Stomach (tissue), 9 donors: ENCODE data around the gene USP17L17. TPM values are rescaled to one million over a fixed set of nuclear protein-coding genes. Genes with fewer than 3 reads are reported as not detected.
"Not testable (repeated sequence)": the region's sequence is repeated elsewhere in the genome, so short reads cannot be mapped to it uniquely, and the experiment has no call there.

Experiments used
- DNase-seq, 2 donors: peaks; one replicate each; pipeline versions ENCODE4 v3.0.0 to v3.0.0-alpha.2; 2013 to 2019
- H3K27ac ChIP-seq, 5 donors: fragments of 200-600 bp in 4 of 5; sonication (generic) in 4 of 5; one replicate each; pipeline ENCODE4 v1.5.1; 2013 to 2019; ENCODE audit warnings: mild to moderate bottlenecking in 1 of 5, moderate library complexity in 1 of 5
- H3K27me3 ChIP-seq, 3 donors: fragments of 200-600 bp; sonication (generic); one replicate each; pipeline ENCODE4 v1.5.1; 2017 to 2019; ENCODE audit warnings: mixed run types in 1 of 3
- H3K36me3 ChIP-seq, 4 donors: fragments of 200-600 bp; sonication (generic); 1 replicate in 3 of 4; 2 replicates in 1 of 4; pipeline ENCODE4 v1.5.1; 2016 to 2019
- H3K4me1 ChIP-seq, 4 donors: fragments of 200-600 bp; sonication (generic); one replicate each; pipeline ENCODE4 v1.5.1; 2016 to 2019
- H3K4me3 ChIP-seq, 4 donors: fragments of 200-600 bp; sonication (generic) in 3 of 4; one replicate each; pipeline ENCODE4 v1.5.1; 2016 to 2019; ENCODE audit warnings: mild to moderate bottlenecking in 1 of 4
- H3K9me3 ChIP-seq, 4 donors: fragments of 200-600 bp; sonication (generic); one replicate each; pipeline ENCODE4 v1.5.1; 2016 to 2019
- WGBS, 5 donors: extraction: QIAGEN DNeasy Blood & Tissue Kit in 3 of 5; methylation state at CpG; one replicate each; pipeline versions ENCODE4 v1.1.5 to v1.1.7; 2013 to 2018; 5-methylcytosine and 5-hydroxymethylcytosine counted together
- intact Hi-C: fragments of 100-400 bp; cut with DNase I; formaldehyde crosslinking; loops from one replicate; pipeline ENCODE4 v1.15.1; 2023; ENCODE audit warnings: low total_unique reads
- polyA plus RNA-seq, 3 donors: library from polyadenylated mRNA; stranded (reverse); fragments of 200-250 nt; gene quantifications; one replicate each; pipeline ENCODE4 v1.2.3, GENCODE V29; 2013
- total RNA-seq, 5 donors: library from RNA; depleted of rRNA; stranded (reverse); fragments of >200 nt; gene quantifications; one replicate each; pipeline versions ENCODE4 v1.1.0 to v1.2.3, GENCODE V29; 2014 to 2016
- donor health status: healthy with polysubstance abuse.
- donor health status: Bipolar disorder and iron deficiency.
- donor health status: healthy.

The USP17L17 gene
- total and polyA plus RNA-seq, 8 donors = not detected

DNA sequence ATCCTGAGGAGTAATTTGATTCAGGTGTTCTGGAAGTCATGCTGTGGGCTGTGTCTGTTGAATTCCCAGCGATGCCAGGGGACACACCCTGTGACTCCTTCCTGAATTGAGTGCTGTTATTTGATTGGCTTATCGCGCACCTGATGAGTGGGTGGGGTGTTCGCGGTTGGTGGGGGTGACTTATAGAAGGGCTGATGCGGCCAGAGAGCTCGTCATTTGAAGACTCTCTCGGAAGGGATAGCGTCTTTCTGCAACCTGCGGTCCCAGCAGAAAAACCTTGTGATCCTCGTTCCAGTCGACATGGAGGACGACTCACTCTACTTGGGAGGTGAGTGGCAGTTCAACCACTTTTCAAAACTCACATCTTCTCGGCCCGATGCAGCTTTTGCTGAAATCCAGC, 14.1 kb downstream of the USP17L17 start, which contains the start of gene USP17L20:
Gene USP17L20, plus strand, starts transcription at position 301 of the 400 bp plus-strand sequence. Its CDS starts 0 bp downstream, at position 301.
- H3K9me3 ChIP-seq, H3K27ac ChIP-seq, H3K4me3 ChIP-seq, H3K27me3 ChIP-seq, H3K4me1 ChIP-seq, intact Hi-C loops, DNase-seq, H3K36me3 ChIP-seq: not testable (repeated sequence)
- WGBS, 5 donors = no CpG with 5 or more reads among the region's 15 CpGs

DNA sequence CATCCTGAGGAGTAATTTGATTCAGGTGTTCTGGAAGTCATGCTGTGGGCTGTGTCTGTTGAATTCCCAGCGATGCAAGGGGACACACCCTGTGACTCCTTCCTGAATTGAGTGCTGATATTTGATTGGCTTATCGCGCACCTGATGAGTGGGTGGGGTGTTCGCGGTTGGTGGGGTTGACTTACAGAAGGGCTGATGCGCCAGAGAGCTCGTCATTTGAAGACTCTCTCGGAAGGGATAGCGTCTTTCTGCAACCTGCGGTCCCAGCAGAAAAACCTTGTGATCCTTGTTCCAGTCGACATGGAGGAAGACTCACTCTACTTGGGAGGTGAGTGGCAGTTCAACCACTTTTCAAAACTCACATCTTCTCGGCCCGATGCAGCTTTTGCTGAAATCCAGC, 18.9 kb downstream of the USP17L17 start, which contains the start of gene USP17L21:
Gene USP17L21, plus strand, starts transcription at position 301 of the 400 bp plus-strand sequence. Its CDS starts 0 bp downstream, at position 301.
- H3K27ac ChIP-seq, H3K27me3 ChIP-seq, intact Hi-C loops, H3K4me1 ChIP-seq, H3K4me3 ChIP-seq, DNase-seq, H3K9me3 ChIP-seq, H3K36me3 ChIP-seq: not testable (repeated sequence)
- no CpG with 5 or more reads among the region's 13 CpGs for WGBS, 5 donors

- intact Hi-C loops, H3K4me3 ChIP-seq, H3K27ac ChIP-seq, DNase-seq, H3K9me3 ChIP-seq, H3K27me3 ChIP-seq, H3K36me3 ChIP-seq, H3K4me1 ChIP-seq: not testable (repeated sequence)
- no CpG with 5 or more reads among the region's 15 CpGs for WGBS, 5 donors
Measured at GRCh38 chr4:9267319-9267718, 23.6 kb downstream of the USP17L17 start, which contains the start of gene USP17L22. Gene USP17L22 (plus strand): TSS chr4:9267619. CDS start chr4:9267619, 0 bp downstream.

GRCh38 chr4:9271719-9272118, 28.0 kb downstream of the USP17L17 start:
- intact Hi-C loops, H3K27me3 ChIP-seq, H3K4me1 ChIP-seq, H3K4me3 ChIP-seq, H3K27ac ChIP-seq, H3K36me3 ChIP-seq, H3K9me3 ChIP-seq: not testable (repeated sequence)
- peak in 1 of 2 donors; percentile 65 for DNase-seq
- WGBS, 5 donors = 83 to 87% (median 86%) methylated on average over 4 to 8 of the region's 10 CpGs

Other genes with a start within 250 kb of the USP17L17 start
- not detected for gene FAM90A26, start 73.5 kb upstream of the USP17L17 start, total RNA-seq
- gene FAM90A26, start 73.5 kb upstream of the USP17L17 start, polyA plus RNA-seq = not detected
- gene USP17L10, start 33.2 kb upstream of the USP17L17 start, total RNA-seq = not detected
- not detected for gene USP17L10, start 33.2 kb upstream of the USP17L17 start, polyA plus RNA-seq
- not detected for gene USP17L11, start 28.5 kb upstream of the USP17L17 start, total RNA-seq
- not detected for gene USP17L11, start 28.5 kb upstream of the USP17L17 start, polyA plus RNA-seq
- not detected for gene USP17L12, start 23.7 kb upstream of the USP17L17 start, total RNA-seq
- gene USP17L12, start 23.7 kb upstream of the USP17L17 start, polyA plus RNA-seq = not detected
- not detected for gene USP17L13, start 19.0 kb upstream of the USP17L17 start, total RNA-seq
- not detected for gene USP17L13, start 19.0 kb upstream of the USP17L17 start, polyA plus RNA-seq
- not detected for gene USP17L15, start 9.5 kb upstream of the USP17L17 start, total RNA-seq
- gene USP17L15, start 9.5 kb upstream of the USP17L17 start, polyA plus RNA-seq = not detected
- gene USP17L18, start 4.8 kb downstream of the USP17L17 start, total RNA-seq = not detected
- not detected for gene USP17L18, start 4.8 kb downstream of the USP17L17 start, polyA plus RNA-seq
- not detected for gene USP17L19, start 9.5 kb downstream of the USP17L17 start, total RNA-seq
- gene USP17L19, start 9.5 kb downstream of the USP17L17 start, polyA plus RNA-seq = not detected
- not detected for gene USP17L20, start 14.2 kb downstream of the USP17L17 start, total RNA-seq
- not detected for gene USP17L20, start 14.2 kb downstream of the USP17L17 start, polyA plus RNA-seq
- gene USP17L21, start 19.0 kb downstream of the USP17L17 start, total RNA-seq = not detected
- not detected for gene USP17L21, start 19.0 kb downstream of the USP17L17 start, polyA plus RNA-seq
- not detected for gene USP17L22, start 23.7 kb downstream of the USP17L17 start, total RNA-seq
- gene USP17L22, start 23.7 kb downstream of the USP17L17 start, polyA plus RNA-seq = not detected
- gene USP17L24, start 81.3 kb downstream of the USP17L17 start, total RNA-seq = not detected
- not detected for gene USP17L24, start 81.3 kb downstream of the USP17L17 start, polyA plus RNA-seq
- not detected for gene USP17L25, start 86.0 kb downstream of the USP17L17 start, total RNA-seq
- gene USP17L25, start 86.0 kb downstream of the USP17L17 start, polyA plus RNA-seq = not detected
- not detected for gene USP17L26, start 90.8 kb downstream of the USP17L17 start, total RNA-seq
- gene USP17L26, start 90.8 kb downstream of the USP17L17 start, polyA plus RNA-seq = not detected
- not detected for gene USP17L5, start 95.5 kb downstream of the USP17L17 start, total RNA-seq
- gene USP17L5, start 95.5 kb downstream of the USP17L17 start, polyA plus RNA-seq = not detected
- gene USP17L27, start 100.3 kb downstream of the USP17L17 start, total RNA-seq = not detected
- gene USP17L27, start 100.3 kb downstream of the USP17L17 start, polyA plus RNA-seq = not detected
- not detected for gene USP17L28, start 105.0 kb downstream of the USP17L17 start, total RNA-seq
- gene USP17L28, start 105.0 kb downstream of the USP17L17 start, polyA plus RNA-seq = not detected
- gene USP17L29, start 109.8 kb downstream of the USP17L17 start, total RNA-seq = not detected
- gene USP17L29, start 109.8 kb downstream of the USP17L17 start, polyA plus RNA-seq = not detected
- gene USP17L30, start 119.2 kb downstream of the USP17L17 start, total RNA-seq = not detected
- gene USP17L30, start 119.2 kb downstream of the USP17L17 start, polyA plus RNA-seq = not detected
- gene DEFB131A, start 200.5 kb downstream of the USP17L17 start, total RNA-seq = not detected
- gene DEFB131A, start 200.5 kb downstream of the USP17L17 start, polyA plus RNA-seq = not detected